Glomerular visceral epithelial cell (primary cell): ENCODE measurements around the gene TEX19.

ENCODE experiments used
- DNase-seq: peaks from one replicate; pipeline ENCODE4 v3.0.0-alpha.2; 2016; ENCODE audit errors: extremely low spot score

TEX19 gene

DNA sequence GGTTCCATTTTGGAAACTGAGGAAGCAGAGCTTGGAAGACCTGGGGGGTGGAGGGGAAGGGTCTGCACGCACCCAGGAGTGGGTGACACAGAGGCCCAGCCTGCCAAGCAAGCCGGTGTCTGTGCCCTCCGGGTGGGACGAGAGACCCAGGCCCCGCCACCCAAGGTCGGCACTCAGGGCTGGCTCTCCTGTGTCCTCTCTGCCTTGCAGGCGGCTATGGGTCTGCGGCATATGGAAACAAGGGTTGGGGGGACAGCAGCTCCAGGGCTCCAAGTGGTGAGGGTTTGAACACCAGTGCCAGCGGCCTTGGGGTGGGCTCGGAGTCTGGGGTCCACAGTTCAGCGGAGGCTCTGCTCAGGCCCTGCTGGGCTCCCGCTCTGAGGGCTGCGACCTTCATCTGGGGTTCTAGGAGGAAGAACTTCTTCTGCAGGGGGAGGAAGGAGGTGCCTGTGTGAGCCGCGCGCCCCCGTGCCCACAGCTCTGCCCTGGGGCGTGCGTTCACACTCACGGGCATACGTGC, 37.0 kb upstream of the TEX19 start:
- DNase-seq = no peak

DNA sequence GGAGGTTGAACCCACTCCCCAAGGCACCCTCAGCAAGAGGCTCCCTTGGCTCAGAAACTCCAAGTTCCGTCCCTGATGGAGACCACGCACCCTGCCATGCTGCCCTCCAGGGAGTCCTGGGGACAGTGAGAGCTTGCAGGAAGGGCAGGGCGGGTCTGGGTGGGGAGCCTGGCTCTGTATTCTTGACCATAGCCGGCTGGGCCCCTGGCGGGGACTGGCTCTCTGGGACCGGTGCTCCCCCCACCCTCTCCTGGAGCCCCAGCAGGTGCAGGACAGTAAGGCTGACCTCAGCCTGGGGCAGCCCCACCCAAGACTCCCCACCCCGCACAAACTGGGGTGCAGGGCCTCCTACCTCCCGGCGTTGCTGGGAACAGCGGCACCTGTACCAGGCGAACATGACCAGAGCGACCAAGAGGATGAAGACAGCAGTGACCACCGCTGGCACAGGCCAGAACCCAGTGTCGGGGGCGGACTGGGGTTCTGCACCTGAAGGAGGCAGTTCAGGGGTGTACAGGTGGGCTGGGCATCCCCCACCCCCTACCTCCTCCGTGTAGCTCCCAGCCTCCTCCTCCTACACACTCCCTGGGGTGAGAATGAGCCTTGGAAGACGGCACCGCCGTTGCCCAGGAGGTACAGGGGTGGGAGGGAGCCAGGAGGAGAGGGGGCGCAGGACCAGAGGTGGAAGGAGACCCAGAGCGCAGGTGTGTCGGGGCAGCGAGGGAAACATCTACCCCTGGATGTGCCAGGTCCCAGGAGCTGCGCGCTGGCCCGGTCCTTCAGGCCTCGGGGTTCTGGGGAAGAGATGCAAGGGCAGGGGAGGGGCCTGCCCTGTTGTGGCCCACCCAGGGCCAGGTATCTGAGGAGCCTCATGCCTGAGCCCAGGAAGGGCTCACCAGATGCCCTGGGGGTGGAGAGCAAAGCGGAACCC, 36.3 kb upstream of the TEX19 start:
- no peak for DNase-seq

DNA sequence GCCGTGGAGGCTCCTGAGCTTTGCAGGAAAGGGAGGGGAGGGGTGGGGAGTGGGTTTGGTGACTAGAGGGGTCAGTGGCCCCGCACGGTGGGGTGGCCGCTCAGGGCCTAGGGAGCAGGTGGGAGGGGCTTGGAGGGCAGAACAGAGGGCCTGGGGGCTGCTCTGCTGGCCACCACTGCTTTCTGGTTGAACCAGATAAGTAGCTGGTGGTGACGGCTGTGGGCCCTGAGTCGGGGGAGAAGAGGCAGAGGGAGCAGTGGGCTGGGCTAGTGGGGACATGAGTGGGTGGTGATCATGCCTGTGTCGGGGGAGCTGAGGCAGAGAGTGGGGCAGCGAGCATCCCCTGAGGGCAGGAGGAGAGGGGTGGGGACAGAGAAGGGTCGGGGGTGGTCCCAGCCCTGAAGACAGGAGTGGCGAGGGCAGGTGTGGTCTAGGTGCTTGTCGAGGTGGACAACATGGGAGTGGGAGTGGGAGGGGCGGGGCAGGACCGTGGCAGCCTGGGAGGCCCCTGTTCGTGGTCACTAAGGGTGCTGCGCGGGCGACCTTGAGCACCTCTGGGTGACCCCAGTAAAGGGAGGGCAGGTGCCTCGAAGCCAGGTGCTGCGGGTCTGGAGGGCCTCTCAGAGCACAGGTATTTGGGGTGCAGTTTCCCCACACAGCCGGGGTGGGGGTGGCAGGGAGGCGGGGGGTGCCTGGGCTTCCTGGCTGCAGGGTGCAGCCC, 35.4 kb upstream of the TEX19 start:
- DNase-seq = no peak

DNA sequence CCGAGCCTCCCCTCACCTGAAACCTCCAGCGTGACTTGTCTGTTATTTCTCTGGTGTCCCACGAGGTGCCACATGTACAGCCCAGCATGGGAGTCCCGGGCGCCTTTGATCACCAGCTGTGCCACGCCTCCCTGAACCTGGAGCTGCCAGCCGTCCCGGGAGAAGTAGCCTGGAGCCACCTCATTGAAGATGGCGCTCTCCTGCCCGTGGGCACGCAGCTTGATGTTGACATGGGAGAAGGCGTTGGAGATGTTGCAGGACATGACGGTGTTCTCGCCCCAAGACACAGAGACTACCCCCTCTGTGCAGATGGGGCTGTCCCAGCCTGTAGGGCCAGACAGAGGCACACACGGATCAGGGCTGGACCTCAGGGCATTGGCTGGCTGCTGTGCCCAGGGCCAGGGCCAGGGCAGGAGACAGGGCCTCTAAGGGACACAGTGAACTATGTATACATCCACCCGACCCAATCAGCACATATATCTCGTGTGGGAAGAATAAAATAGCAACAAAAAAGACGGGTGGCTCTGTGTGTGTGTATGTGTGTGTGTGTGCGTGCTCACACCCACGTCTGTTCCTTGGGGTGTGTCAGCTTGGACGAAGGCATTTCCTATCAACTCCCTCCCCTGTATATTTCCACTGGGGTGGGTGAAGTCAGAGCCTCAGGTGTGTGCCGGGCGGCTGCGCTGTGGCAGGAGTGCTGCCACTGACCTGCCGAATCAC, 34.3 kb upstream of the TEX19 start:
- no peak for DNase-seq

DNA sequence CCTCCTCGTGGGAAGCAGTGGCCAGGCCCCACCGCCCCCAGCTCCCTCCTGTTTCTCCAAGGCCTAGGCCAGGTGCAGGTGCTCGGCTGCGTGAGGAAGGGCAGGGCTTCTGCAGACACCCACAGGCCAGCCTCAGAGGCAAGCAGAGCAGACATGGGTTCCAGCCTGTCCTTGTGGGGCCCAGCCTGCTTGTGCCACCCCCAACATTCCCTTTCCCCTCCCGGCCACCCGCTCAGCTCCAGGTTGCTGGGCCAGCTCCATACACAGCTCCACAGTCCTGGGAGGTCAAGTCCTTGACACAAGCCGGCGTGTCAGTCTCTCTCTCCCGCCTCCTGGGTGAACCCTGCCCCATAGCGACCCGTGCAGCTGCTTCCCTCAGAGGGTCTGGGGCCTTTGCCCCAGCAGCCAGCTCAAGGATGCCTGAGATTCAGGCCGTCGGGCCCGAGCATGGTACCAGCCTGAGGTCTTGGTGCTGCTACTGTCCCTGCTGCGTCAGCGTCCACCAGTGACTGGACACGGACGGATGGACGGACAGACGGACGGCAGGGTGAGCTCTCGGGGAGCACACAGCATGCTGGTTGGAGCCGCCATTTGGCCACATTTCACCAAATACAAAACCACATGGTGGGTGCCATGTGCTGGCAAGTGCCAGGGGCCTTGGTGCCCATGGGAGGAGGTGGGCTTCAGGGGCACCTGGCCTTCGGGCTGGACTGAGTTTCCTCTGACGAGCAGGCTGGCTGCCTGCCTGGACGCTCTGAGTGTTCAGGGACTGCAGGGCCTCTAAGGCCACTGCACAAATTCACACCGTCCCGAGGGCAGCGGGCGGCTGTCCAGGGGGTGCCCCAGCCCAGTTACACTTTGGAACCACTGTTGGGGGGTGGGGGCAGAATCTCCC, 33.5 kb upstream of the TEX19 start:
- no peak for DNase-seq

DNA sequence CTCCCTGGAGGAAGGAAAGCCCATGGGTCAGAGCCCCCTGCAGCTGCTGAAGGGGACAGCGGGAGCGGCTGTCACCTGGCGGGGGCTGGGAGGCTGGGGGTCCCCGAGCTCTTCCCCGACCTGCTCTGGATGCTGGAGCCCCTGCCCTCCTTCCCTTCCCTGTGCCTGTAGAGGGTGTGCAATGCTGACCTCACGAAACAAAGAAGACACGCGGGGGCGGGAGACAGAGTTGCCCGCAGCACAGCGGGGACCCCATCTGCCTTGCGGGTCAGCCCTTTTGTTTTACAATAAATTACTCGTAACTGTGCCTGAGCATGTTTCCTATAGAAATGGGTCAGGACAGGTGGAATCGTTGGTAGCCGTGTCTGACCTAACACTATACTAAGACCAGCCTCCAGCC, 31.8 kb upstream of the TEX19 start:
- no peak for DNase-seq

DNA sequence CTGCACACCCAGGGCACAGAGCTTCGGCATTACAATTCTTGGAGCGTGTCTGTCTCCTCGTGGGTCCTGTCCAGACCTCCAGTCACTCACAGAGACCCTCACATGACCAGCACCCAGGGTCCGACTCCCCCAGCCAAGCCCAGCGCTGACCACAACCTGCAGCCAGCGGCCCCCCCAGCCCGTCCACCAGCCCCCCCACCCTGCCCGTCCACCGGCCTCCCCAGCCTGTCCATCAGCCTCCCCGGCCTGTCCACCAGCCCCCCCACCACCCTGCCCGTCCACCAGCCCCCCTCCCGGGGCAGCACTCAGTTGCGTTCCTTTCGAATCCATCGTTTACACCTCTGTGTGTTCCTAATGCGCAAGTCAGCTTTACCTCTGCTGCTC, 31.3 kb upstream of the TEX19 start:
- DNase-seq = no peak

DNA sequence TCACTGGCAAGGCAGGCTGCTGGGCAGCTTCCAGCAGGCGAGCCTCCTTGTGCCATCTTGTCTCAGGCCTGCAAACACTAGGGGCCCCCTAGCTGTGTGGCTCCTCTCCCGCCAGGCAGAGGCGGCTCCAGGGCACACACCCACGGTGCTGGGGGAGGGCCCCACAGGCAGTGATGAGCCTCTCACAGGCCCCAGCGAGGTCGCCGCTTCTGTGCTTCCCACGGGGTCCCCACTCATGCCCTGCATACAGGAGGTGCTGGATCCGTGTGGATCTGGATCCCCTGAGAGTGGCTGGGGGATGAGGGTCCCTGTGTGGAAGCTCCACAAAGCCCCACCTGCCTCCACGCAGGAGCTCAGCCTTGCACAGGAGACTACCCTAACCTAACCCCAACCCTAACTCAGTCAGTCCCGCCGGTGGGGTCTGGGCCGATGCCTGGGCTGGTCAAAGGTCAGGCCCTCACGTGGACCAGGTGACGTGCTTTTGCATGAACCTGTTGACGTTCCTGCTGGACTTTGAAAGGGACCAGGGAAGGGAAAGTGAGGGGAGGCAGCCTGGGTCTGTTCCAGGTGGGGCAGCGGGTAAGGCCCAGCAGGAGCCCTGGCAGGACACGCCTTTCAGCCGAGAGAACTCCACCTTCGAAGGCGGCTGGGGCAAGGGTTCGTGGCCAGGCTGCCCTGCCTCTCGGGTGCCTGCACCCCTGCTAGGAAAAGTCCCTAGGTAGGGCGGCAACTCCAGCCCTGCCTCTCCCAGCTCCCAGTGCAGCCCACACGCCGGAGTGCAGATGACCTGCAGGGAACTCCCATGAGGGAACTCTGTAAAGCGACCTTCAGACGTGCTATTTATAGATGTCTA, 30.7 kb upstream of the TEX19 start:
- no peak for DNase-seq

DNA sequence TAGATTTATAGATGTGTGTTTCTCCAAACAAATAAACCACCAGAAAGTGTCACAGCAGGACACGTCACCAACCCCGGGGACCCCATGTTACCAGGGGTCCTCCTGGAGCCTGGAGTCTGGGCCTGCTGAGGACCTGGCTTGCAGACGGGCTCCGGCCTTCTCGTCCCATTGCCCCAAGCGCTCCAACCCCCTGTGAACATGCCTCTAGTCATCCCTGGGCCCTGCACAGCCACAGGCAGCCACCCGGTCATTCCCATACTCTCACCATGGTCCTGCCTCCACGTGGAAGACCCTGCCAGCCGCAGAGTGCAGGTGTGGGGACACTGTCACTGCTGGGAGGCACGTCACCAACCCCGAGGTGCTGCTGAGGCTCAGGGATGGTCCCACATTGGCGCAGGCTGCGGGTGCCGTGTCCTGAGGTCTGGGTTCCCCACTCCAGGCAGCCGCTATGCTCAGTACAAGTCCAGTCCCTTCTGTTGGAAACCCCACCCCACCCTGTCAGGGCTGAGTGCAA, 30.0 kb upstream of the TEX19 start:
- DNase-seq = no peak

DNA sequence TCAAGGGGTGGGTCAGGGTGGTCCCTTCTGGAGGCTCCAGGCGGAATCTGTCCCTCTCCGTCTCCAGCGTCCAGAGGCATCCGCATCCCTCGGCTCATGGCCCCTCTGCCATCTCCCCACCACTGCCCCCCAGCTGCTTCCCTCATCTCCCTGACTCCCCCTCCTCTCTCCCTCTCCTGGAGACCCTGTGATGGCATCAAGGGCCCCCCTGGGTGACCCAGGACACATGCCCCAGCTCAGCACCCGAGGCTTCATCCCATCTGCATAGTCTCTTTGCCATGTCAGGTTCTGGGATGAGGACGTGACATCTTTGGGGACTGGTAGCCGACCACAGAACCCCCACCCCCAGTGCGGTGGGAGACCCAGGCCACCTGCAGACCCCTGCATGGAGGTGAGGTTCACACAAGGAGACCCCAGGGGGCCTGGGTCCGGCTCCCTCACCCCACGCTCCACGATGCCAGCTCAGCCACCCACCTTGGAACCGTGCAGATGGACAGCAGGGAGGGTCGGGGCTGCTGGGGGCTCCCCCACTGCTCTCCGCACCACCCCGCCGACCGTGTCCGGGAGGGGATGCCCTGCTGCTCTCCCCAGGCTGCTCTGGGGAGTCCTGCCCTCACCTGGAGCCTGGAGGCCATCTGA, 29.2 kb upstream of the TEX19 start:
- no peak for DNase-seq

DNA sequence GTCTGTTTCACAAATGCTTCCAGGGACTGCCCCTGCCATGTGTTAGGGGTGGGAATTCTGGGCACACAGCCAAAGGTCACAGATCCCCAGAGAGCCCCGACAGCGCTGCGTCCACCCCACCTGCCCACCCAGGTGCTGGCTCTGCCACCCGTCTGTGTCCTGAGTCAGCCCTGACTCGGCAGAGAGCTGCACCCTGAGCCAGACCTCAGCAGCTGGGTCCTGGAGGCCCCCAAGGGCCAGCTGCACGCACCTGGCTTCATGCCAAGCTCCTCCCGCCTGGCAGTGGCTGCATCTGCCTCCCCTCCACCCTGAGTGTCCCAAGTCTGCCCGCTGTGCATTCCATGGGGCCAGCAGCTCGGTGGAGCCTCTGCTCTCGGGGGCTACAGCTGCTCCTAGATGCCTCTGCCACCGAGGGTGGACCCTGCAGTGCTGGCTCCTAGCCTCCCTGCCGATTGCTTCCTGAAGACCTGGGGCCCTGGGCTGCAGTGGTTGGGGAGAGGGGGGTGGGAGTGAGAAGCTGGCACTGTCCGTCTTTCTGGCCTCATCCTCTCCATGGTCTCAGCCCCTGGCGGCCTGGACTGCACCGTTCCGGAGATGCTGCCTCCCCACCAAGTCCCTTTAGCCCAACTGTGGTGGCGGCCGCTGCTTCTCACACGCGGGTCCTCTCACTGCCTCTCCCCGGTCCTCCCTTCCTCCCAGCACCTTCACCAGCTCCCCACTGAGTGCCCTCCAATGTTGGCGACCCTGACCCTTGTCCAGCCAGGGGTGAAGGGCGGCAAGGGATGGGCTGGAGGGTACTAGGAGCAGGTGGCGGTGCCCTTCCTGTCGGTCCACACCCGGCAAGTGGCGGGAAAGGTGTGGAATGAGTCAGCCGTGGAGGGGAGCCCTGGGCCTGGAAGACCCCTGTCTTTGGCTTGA, 28.5 kb upstream of the TEX19 start:
- peak; percentile 95 for DNase-seq

DNA sequence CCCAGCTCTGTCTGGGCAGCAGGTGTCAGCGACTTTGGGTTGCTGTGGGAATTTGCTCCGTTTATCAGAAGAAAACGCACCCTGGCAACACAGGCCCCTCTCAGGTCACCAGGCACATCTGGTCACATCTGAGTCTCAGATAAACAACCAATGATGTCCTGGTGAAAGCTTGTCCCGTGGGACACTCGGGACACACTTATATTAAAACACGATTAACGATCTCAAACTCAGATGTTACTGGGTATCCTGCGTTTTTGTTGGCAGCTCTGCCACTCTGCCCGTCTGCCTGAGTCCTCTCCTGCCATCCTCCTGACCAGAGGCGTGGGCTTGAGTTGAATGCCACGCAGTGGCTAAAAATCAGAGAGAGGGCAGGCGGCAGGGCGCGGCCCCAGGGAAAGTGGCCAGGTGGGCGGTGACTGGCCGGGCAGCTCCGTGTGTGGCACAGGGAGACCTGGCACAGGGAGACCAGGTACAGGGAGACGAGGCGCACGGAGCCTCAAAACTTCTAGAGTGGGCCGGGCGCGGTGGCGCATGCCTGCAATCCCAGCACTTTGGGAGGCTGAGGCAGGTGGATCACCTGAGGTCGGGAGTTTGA, 27.6 kb upstream of the TEX19 start:
- no peak for DNase-seq

DNA sequence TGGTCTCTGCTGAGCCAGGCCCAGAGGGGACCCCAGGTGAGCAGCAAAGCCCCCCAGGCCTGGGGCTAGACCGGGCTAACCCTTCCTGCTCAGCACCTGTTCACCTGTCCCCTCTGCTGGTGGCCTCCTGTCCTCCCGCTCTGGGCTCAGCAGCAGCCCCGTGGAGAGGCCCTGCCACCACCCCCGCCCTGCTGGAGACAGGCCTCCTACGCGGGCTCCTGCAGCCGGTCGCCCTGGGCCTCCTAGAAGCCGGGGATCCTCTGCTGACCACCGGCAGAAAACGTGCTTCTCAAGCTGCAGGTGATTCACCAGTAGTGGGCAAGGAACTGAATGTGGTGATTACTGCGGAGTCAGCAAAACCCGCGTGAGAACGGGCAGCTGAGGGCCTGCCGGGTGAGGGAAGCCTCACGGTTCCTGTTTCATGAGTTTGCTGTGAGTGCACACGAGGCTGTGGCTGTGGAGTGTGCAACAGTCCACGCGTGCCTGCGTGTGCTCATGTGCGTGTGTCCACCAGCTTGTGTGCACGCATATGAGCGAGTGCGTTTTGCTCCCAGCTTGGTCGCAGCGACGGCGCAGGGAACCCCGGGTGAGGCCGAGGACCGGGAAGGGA, 26.3 kb upstream of the TEX19 start:
- peak; percentile 78 for DNase-seq

DNA sequence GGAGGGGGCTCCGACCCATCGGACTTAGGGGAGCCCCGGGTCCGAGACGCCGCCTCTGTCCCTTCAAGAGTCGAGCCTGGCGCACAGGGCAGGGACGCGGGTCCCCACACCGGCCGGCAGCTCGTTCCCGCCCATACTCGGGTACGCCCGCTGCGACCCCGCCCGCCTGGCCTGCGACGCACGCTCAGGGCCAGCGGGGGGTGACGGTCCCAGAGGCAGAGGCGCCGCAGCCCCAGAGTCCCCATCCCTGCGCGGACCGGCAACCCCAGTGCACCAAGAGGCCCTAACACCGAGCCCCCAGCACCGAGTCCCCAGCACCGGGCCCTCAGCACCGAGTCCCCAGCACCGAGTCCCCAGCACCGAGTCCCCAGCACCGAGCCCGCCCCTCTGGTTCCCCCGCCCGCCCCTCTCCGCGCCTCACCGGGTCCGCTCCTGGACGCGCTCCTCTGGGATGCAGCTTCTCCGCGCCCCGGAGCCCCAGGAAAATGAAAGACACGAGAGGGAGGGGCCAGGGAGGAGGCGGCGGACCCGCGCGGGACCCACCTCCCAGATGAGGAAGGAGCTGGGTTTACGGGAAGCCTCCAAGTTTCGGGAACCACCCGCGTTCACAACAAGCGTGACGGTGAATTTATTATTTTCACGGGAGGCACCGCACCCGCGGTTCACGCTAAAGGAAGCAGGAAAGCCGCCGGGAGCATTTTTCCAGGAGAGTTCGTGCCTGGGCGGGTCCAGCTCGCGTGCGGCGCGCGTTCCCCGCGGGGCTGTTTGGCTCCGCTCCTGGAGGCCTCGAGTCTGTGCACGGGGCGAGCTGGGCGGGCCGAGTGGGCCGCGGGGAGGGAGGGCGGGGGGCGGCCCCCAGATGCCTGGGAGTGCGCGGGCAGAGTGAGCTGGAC, 25.5 kb upstream of the TEX19 start, which contains the start of gene SECTM1:
TSS of gene SECTM1 (minus strand) at position 488 of the 893 bp plus-strand sequence. CDS start 6,526 bp downstream, outside the sequence.
- no peak for DNase-seq

DNA sequence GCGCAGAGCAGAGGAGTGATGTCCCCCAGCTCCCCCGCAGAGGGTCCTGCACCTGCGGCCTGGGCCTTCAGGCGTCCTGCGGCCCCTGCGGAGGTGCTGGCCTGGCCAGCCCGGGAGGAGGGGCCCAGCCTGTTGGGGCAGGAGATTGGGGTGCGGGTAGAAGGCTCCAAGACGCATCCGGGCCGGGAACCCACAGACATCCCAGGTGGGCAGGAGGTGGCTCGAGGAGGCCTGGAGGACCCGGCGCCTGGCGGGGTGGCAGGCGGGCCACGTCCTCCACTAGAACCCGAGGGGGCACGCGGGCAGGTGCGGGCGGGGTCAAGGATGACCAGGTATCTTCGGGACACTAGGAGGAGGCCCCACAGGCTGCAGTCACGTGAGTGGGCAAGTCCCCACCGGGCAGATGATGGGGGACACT, 24.8 kb upstream of the TEX19 start:
- DNase-seq = no peak

DNA sequence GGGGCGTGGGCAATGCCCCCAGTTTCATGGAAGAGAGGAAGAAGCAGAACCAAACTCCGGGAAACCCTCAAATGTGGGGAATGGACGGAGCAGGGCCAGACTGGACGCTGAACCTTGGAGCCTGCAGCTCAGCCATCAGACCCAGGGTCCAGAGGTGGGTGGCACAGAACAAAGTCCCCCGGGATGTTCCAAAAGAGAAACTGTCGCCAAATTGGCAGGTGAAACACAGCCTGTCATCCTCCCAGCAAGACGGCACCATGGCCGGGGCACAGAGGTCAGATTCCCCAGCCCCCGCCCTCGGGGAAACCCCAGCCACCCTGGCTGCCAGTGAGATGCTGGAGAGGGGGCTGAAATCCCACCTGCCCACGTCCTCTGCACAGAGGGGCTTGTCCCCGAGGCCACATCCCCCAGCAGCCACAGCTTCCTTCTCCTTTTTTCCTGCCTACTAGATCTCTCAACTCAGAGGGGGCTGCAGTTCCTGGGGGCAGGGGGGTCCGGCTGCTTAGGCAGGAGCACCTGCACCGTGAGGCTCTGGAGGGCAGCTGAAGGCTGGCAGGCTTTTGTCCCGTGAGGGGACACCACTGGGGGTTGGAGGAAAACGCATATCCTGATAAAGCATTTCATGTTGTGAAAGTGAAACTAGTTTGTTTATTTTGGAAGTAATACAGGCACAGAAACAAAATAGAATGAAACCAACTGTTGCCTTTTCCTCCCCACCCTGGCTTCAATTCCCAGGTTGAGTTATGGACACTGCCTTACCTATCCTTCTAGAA, 24.2 kb upstream of the TEX19 start:
- DNase-seq = no peak
